A673 (cell line): Measurements from ENCODE around the gene SRGAP1. TPM values are rescaled to one million over a fixed set of nuclear protein-coding genes. Genes with fewer than 3 reads are reported as not detected.

ENCODE experiments used
- BruUV-seq: library from RNA; stranded (reverse); fragments of 400-500 nt; replicated peaks from 2 replicates; lab custom pipeline; 2021; lab: Mats Ljungman, UMichigan
- CTCF ChIA-PET: fragments of 300-600 bp; sonication (Branson Sonifier 250); formaldehyde crosslinking; loops from one replicate; lab custom pipeline; 2022; ENCODE audit warnings: antibody characterized with exemption; lab: Charles Lee
- POLR2A ChIA-PET: fragments of 300-600 bp; sonication (Branson Sonifier 250); formaldehyde crosslinking; loops from one replicate; lab custom pipeline; 2022; ENCODE audit warnings: antibody characterized with exemption; ENCODE audit not compliant: low non-redundant PET; lab: Charles Lee
- DNase-seq: peaks from one replicate; pipeline ENCODE4 v3.0.0-alpha.2; 2015; ENCODE audit warnings: low spot score
- H3K27ac ChIP-seq: fragments of 200-600 bp; sonication (generic); 2 replicates; pipeline ENCODE4 v1.5.1; 2016; ENCODE audit warnings: mixed run types, low read depth, mild to moderate bottlenecking, mixed read lengths, antibody characterized with exemption, low read length; ENCODE audit not compliant: poor library complexity, severe bottlenecking
- H3K27me3 ChIP-seq: fragments of 200-600 bp; sonication (generic); replicated peaks from 2 replicates; pipeline ENCODE4 v1.6.1; 2017; ENCODE audit warnings: mixed run types, low read depth, mild to moderate bottlenecking, mixed read lengths, antibody characterized with exemption, low read length; ENCODE audit not compliant: insufficient read depth, poor library complexity
- H3K36me3 ChIP-seq: fragments of 200-600 bp; sonication (generic); 2 replicates; pipeline ENCODE4 v1.6.1; 2016; ENCODE audit warnings: mixed run types, mild to moderate bottlenecking, mixed read lengths, antibody characterized with exemption, low read length; ENCODE audit not compliant: insufficient read depth, poor library complexity, severe bottlenecking
- H3K4me1 ChIP-seq: fragments of 200-600 bp; sonication (generic); 2 replicates; pipeline ENCODE4 v1.6.1; 2017; ENCODE audit warnings: mixed run types, mild to moderate bottlenecking, mixed read lengths, antibody characterized with exemption, low read length; ENCODE audit not compliant: insufficient read depth, poor library complexity, severe bottlenecking
- H3K4me3 ChIP-seq: fragments of 200-600 bp; sonication (generic); 2 replicates; pipeline ENCODE4 v1.5.1; 2016; ENCODE audit warnings: low read depth, mixed run types, mild to moderate bottlenecking, mixed read lengths, low read length; ENCODE audit not compliant: poor library complexity, severe bottlenecking
- H3K9me3 ChIP-seq: fragments of 200-600 bp; sonication (generic); 2 replicates; pipeline ENCODE4 v1.6.1; 2016; ENCODE audit warnings: mixed run types, low read depth, mild to moderate bottlenecking, mixed read lengths, antibody characterized with exemption, low read length; ENCODE audit not compliant: poor library complexity, severe bottlenecking
- CTCF ChIP-seq: fragments of 300-800, 200-600 bp; sonication (generic); conservative IDR thresholded peaks from 2 replicates; pipeline ENCODE4 v1.5.1; 2017; ENCODE audit warnings: low read depth, mild to moderate bottlenecking, antibody characterized with exemption, low read length, moderate library complexity, mixed read lengths
- EZH2 ChIP-seq: fragments of 200-600 bp; sonication (generic); IDR thresholded peaks from 2 replicates; pipeline ENCODE4 v1.6.1; 2017; ENCODE audit warnings: borderline replicate concordance, low read depth, mild to moderate bottlenecking, mixed read lengths, antibody characterized with exemption, low read length; ENCODE audit not compliant: poor library complexity, severe bottlenecking
- intact Hi-C: fragments of 100-400 bp; cut with micrococcal nuclease; formaldehyde crosslinking; loops from one replicate; pipeline ENCODE4 v1.10.0; 2022; ENCODE audit not compliant: unreplicated experiment
- total RNA-seq: library from RNA; stranded (reverse); gene quantifications from 2 replicates; pipeline ENCODE4 v1.2.3, GENCODE V29; 2021

SRGAP1 gene
- total RNA-seq, 1 experiment from 2014 or later = 9.7 TPM

- no peaks in the 10 kb centered on the region for H3K36me3 ChIP-seq
- no TSS peak for BruUV-seq
- H3K27ac ChIP-seq = no peak overlapping the region
- intact Hi-C loops = no loop called here
- H3K4me1 ChIP-seq = no peaks in the 10 kb centered on the region
- ChIA-PET POLR2A (no interaction called here), CTCF (interaction anchor here (0.5 kb wide), 1 partner anchor 260 kb away, joined by 3 read pairs; no protein-coding TSS in a partner anchor)
- no peak overlapping the region for H3K4me3 ChIP-seq
- no peak for DNase-seq
- TF ChIP-seq CTCF (no peak), EZH2 (no peak)
- no peaks in the 10 kb centered on the region for H3K27me3 ChIP-seq
- no peaks in the 10 kb centered on the region for H3K9me3 ChIP-seq
These were observed 28.5 kb upstream of the SRGAP1 start for GRCh38 chr12:63816031-63816430.

- no peak overlapping the region for H3K4me3 ChIP-seq
- H3K36me3 ChIP-seq = no peaks in the 10 kb centered on the region
- H3K4me1 ChIP-seq = no peaks in the 10 kb centered on the region
- no peak for DNase-seq
- CTCF ChIA-PET = no interaction called here
- no peaks in the 10 kb centered on the region for H3K27me3 ChIP-seq
- POLR2A ChIA-PET = no interaction called here
- no peak overlapping the region for H3K27ac ChIP-seq
- H3K9me3 ChIP-seq = no peaks in the 10 kb centered on the region
- intact Hi-C loops = loop anchor here (10.0 kb wide), 1 partner anchor 874 kb away; no protein-coding TSS in a partner anchor
- BruUV-seq = no TSS peak
- TF ChIP-seq CTCF (no peak), EZH2 (no peak)
These were observed 24.1 kb upstream of the SRGAP1 start for GRCh38 chr12:63820427-63820826.

GRCh38 chr12:63821781-63822251 lies 22.7 kb upstream of the SRGAP1 start:
- H3K27me3 ChIP-seq = no peaks in the 10 kb centered on the region
- H3K9me3 ChIP-seq = no peaks in the 10 kb centered on the region
- ChIA-PET POLR2A (no interaction called here), CTCF (no interaction called here)
- no peak overlapping the region for H3K4me3 ChIP-seq
- no peak overlapping the region for H3K27ac ChIP-seq
- H3K4me1 ChIP-seq = no peaks in the 10 kb centered on the region
- no peak for DNase-seq
- no peaks in the 10 kb centered on the region for H3K36me3 ChIP-seq
- intact Hi-C loops = loop anchor here (10.0 kb wide), 1 partner anchor 873 kb away; no protein-coding TSS in a partner anchor
- BruUV-seq = no TSS peak
- no peak for TF ChIP-seq CTCF
- TF ChIP-seq EZH2 = no peak
